ENCODE results near the gene ESYT1.
A peak's percentile ranks its signal among the peaks of the same experiment; 100 is the strongest.

The ESYT1 gene

GRCh38 chr12:56141946-56142784 is 14.1 kb downstream of the ESYT1 start:
- Histone ChIP-seq H3K9me3 (replicated peaks in 1 of 11) (no peaks in the 10 kb centered on the region), H3K27ac (peak overlapping the region in 2 of 11 experiments; percentile 6 to 43; a peak in 2 of 22 replicates), H3K4me3 (no peak overlapping the region), H3K9ac (peak overlapping the region in 3 of 11 experiments; percentile 2 to 28 (median 11); a peak in 1 of 22 replicates), H3K36me3 (peaks cover 78 to 86% (median 83%) of the 10 kb centered on the region in 11 experiments), H3K4me2 (peak overlapping the region in 6 of 11 experiments; percentile 34 to 62 (median 40); a peak in 11 of 22 replicates), H3K4me1 (peaks cover 0 to 51% (median 20%) of the 10 kb centered on the region in 10 experiments; a peak in 12 of 20 replicates), H4K20me1 (peaks cover 0 to 31% (median 5%) of the 10 kb centered on the region in 11 experiments; a peak in 7 of 22 replicates), H3K27me3 (no peaks in the 10 kb centered on the region)
- TF ChIP-seq Cebpa-rat (IDR thresholded peaks at IDR 0.05): no peak

GRCh38 chr12:56143217-56143616 is 15.2 kb downstream of the ESYT1 start:
- Histone ChIP-seq H3K27me3 (no peaks in the 10 kb centered on the region), H3K27ac (peak overlapping the region in 1 of 11 experiments; percentile 43; a peak in 1 of 22 replicates), H3K36me3 (peaks cover 68 to 75% (median 73%) of the 10 kb centered on the region in 11 experiments), H3K4me2 (peak overlapping the region in 2 of 11 experiments; percentile 0 to 11; a peak in 1 of 22 replicates), H3K4me3 (no peak overlapping the region), H4K20me1 (peaks cover 0 to 25% (median 5%) of the 10 kb centered on the region in 11 experiments; a peak in 7 of 22 replicates), H3K9me3 (replicated peaks in 1 of 11) (no peaks in the 10 kb centered on the region), H3K9ac (no peak overlapping the region), H3K4me1 (peaks cover 0 to 52% (median 19%) of the 10 kb centered on the region in 10 experiments; a peak in 12 of 20 replicates)
- TF ChIP-seq Cebpa-rat (IDR thresholded peaks at IDR 0.05): no peak

GRCh38 chr12:56143870-56144269 is 15.8 kb downstream of the ESYT1 start:
- Histone ChIP-seq H3K27me3 (no peaks in the 10 kb centered on the region), H3K9ac (peak overlapping the region in 2 of 11 experiments; percentile 18 to 25; a peak in 1 of 22 replicates), H3K4me1 (peaks cover 0 to 52% (median 17%) of the 10 kb centered on the region in 10 experiments; a peak in 12 of 20 replicates), H4K20me1 (peaks cover 0 to 22% (median 5%) of the 10 kb centered on the region in 11 experiments; a peak in 7 of 22 replicates), H3K36me3 (peaks cover 61 to 69% (median 66%) of the 10 kb centered on the region in 11 experiments), H3K9me3 (replicated peaks in 1 of 11) (no peaks in the 10 kb centered on the region), H3K4me3 (no peak overlapping the region), H3K4me2 (peak overlapping the region in 2 of 11 experiments; percentile 0 to 7; a peak in 2 of 22 replicates), H3K27ac (no peak overlapping the region)
- no peak for TF ChIP-seq Cebpa-rat (IDR thresholded peaks at IDR 0.05)

GRCh38 chr12:56145217-56145616 is 17.1 kb downstream of the ESYT1 start:
- H3K4me3 ChIP-seq: no peak overlapping the region
- no peak overlapping the region for H3K9ac ChIP-seq
- H3K27ac ChIP-seq: no peak overlapping the region
- H3K4me2 ChIP-seq: no peak overlapping the region
- peaks cover 48 to 55% (median 53%) of the 10 kb centered on the region in 11 experiments for H3K36me3 ChIP-seq
- no peaks in the 10 kb centered on the region for H3K27me3 ChIP-seq
- H3K4me1 ChIP-seq: peaks cover 0 to 57% (median 18%) of the 10 kb centered on the region in 10 experiments; a peak in 13 of 20 replicates
- TF ChIP-seq Cebpa-rat (IDR thresholded peaks at IDR 0.05): no peak
- peaks cover 0 to 20% (median 5%) of the 10 kb centered on the region in 11 experiments; a peak in 7 of 22 replicates for H4K20me1 ChIP-seq
- no peaks in the 10 kb centered on the region for H3K9me3 ChIP-seq (replicated peaks in 1 of 11)

GRCh38 chr12:56146492-56147460 is 18.7 kb downstream of the ESYT1 start:
- H3K4me2 ChIP-seq: peak overlapping the region in 3 of 11 experiments; percentile 22 to 35 (median 28); a peak in 4 of 22 replicates
- H3K4me1 ChIP-seq: peaks cover 8 to 58% (median 29%) of the 10 kb centered on the region in 10 experiments
- H3K9me3 ChIP-seq (replicated peaks in 1 of 11): no peaks in the 10 kb centered on the region
- H3K27ac ChIP-seq: no peak overlapping the region
- no peak for TF ChIP-seq Cebpa-rat (IDR thresholded peaks at IDR 0.05)
- H3K27me3 ChIP-seq: no peaks in the 10 kb centered on the region
- peaks cover 0 to 18% (median 5%) of the 10 kb centered on the region in 11 experiments; a peak in 7 of 22 replicates for H4K20me1 ChIP-seq
- H3K4me3 ChIP-seq: no peak overlapping the region
- peaks cover 36 to 40% (median 37%) of the 10 kb centered on the region in 11 experiments for H3K36me3 ChIP-seq
- H3K9ac ChIP-seq: no peak overlapping the region

GRCh38 chr12:56150563-56150962 is 22.5 kb downstream of the ESYT1 start:
- H3K9ac ChIP-seq: no peak overlapping the region
- no peaks in the 10 kb centered on the region for H3K27me3 ChIP-seq
- H4K20me1 ChIP-seq: peaks cover 0 to 3% (median 0%) of the 10 kb centered on the region in 11 experiments; a peak in 1 of 22 replicates
- H3K4me3 ChIP-seq: no peak overlapping the region
- peaks cover 32 to 56% (median 42%) of the 10 kb centered on the region in 10 experiments for H3K4me1 ChIP-seq
- no peak for TF ChIP-seq Cebpa-rat (IDR thresholded peaks at IDR 0.05)
- peak overlapping the region in 8 of 11 experiments; percentile 84 to 100 (median 96); a peak in 9 of 22 replicates for H3K4me2 ChIP-seq
- H3K36me3 ChIP-seq: peaks cover 5 to 20% (median 12%) of the 10 kb centered on the region in 11 experiments
- H3K27ac ChIP-seq: peak overlapping the region in 1 of 11 experiments; percentile 85; a peak in 1 of 22 replicates
- H3K9me3 ChIP-seq (replicated peaks in 1 of 11): no peaks in the 10 kb centered on the region

GRCh38 chr12:56151672-56152131 is 23.6 kb downstream of the ESYT1 start:
- TF ChIP-seq Cebpa-rat (IDR thresholded peaks at IDR 0.05): no peak
- peaks cover 0 to 3% (median 0%) of the 10 kb centered on the region in 11 experiments; a peak in 1 of 22 replicates for H4K20me1 ChIP-seq
- H3K4me3 ChIP-seq: peak overlapping the region; percentile 62 to 80 (median 72)
- H3K36me3 ChIP-seq: peaks cover 11 to 30% (median 17%) of the 10 kb centered on the region in 11 experiments
- H3K4me2 ChIP-seq: peak overlapping the region; percentile 84 to 100 (median 95)
- H3K27ac ChIP-seq: peak overlapping the region; percentile 75 to 92 (median 86)
- H3K4me1 ChIP-seq: peaks cover 42 to 62% (median 51%) of the 10 kb centered on the region in 10 experiments
- no peaks in the 10 kb centered on the region for H3K9me3 ChIP-seq (replicated peaks in 1 of 11)
- peak overlapping the region; percentile 74 to 88 (median 84) for H3K9ac ChIP-seq
- H3K27me3 ChIP-seq: no peaks in the 10 kb centered on the region
